Endothelial cell of umbilical vein (primary cell): ENCODE measurements around the gene PKHD1. TPM values are rescaled to one million over a fixed set of nuclear protein-coding genes. Genes with fewer than 3 reads are reported as not detected.
A peak's percentile ranks its signal among the peaks of the same experiment; 100 is the strongest.

Experiments
- BruUV-seq: library from RNA; stranded (reverse); fragments of 400-500 nt; replicated peaks from 2 replicates; lab custom pipeline; 2021; lab: Mats Ljungman, UMichigan
- CTCF ChIA-PET: fragments of 300-600, 350-600 bp; sonication (Branson Sonifier 250); formaldehyde crosslinking; loops from one replicate; lab custom pipeline; 2021; ENCODE audit warnings: antibody characterized with exemption, inconsistent platforms; lab: Charles Lee
- POLR2A ChIA-PET: fragments of 300-600, 350-600 bp; sonication (Branson Sonifier 250); formaldehyde crosslinking; loops from one replicate; lab custom pipeline; 2021; ENCODE audit warnings: antibody characterized with exemption, inconsistent platforms; lab: Charles Lee
- DNase-seq: peaks from one replicate; pipeline ENCODE4 v3.0.0-alpha.2; 2011; ENCODE audit warnings: low read depth, low spot score
- FAIRE-seq: peaks from 2 replicates; lab custom pipeline; 2011; peaks lifted over from hg19 to GRCh38; lab: Jason Lieb, UNC
- H2AFZ ChIP-seq: 2 replicates; pipeline ENCODE4 v1.6.0; 2012; ENCODE audit warnings: low read depth, low read length, control low read depth, inconsistent platforms
- H3K27ac ChIP-seq: 2 replicates; pipeline ENCODE4 v1.5.1; 2011; ENCODE audit warnings: low read depth, mild to moderate bottlenecking, control low read depth, low read length, moderate library complexity; ENCODE audit not compliant: insufficient read depth
- H3K27me3 ChIP-seq, 2 experiments: 2 replicates each; pipeline versions ENCODE4 v1.6.0 to v1.6.1; 2011; ENCODE audit warnings: low read length in 2 of 2, mixed read lengths in 1 of 2; ENCODE audit not compliant: control insufficient read depth in 2 of 2, insufficient read depth in 2 of 2
- H3K36me3 ChIP-seq, 2 experiments: 2 replicates in 1 of 2; 3 replicates in 1 of 2; pipeline ENCODE4 v1.5.1; 2011; ENCODE audit warnings: low read length in 2 of 2, mild to moderate bottlenecking in 1 of 2, moderate library complexity in 1 of 2; ENCODE audit not compliant: control insufficient read depth in 2 of 2, insufficient read depth in 2 of 2; ENCODE audit errors: extremely low read depth in 1 of 2
- H3K4me1 ChIP-seq: 3 replicates; pipeline ENCODE4 v1.5.1; 2011; ENCODE audit warnings: mild to moderate bottlenecking, low read length; ENCODE audit not compliant: control insufficient read depth, insufficient read depth; ENCODE audit errors: extremely low read depth
- H3K4me2 ChIP-seq: 2 replicates; pipeline ENCODE4 v1.6.1; 2011; ENCODE audit warnings: low read length, control low read depth, mixed read lengths; ENCODE audit not compliant: insufficient read depth
- H3K4me3 ChIP-seq, 3 experiments: fragments of 200-600 bp in 1 of 3; sonication (generic), shearing (Covaris generic) in 1 of 3; replicated peaks in 1 of 3; 2 replicates each; pipeline ENCODE4 v1.5.1; 2011 to 2016; ENCODE audit warnings: control low read depth in 3 of 3, low read length in 3 of 3, mild to moderate bottlenecking in 2 of 3, inconsistent platforms in 1 of 3, low read depth in 1 of 3, moderate library complexity in 1 of 3; ENCODE audit not compliant: insufficient read depth in 1 of 3
- H3K79me2 ChIP-seq: 2 replicates; pipeline ENCODE4 v1.6.0; 2012; ENCODE audit warnings: low read length, inconsistent platforms; ENCODE audit not compliant: control insufficient read depth, insufficient read depth
- H3K9ac ChIP-seq: replicated peaks from 2 replicates; pipeline ENCODE3; 2011; ENCODE audit warnings: low read length, control low read depth; ENCODE audit not compliant: insufficient read depth; ENCODE audit errors: extremely low read depth
- H3K9me1 ChIP-seq: replicated peaks from 3 replicates; pipeline ENCODE4 v1.6.0; 2011; ENCODE audit warnings: mild to moderate bottlenecking, low read length; ENCODE audit not compliant: control insufficient read depth, insufficient read depth; ENCODE audit errors: extremely low read depth
- H3K9me3 ChIP-seq: replicated peaks from 2 replicates; pipeline ENCODE4 v1.5.1; 2012; ENCODE audit warnings: low read length, inconsistent platforms; ENCODE audit not compliant: control insufficient read depth, insufficient read depth
- H4K20me1 ChIP-seq: replicated peaks from 2 replicates; pipeline ENCODE3; 2011; ENCODE audit warnings: mild to moderate bottlenecking, low read length; ENCODE audit not compliant: control insufficient read depth, insufficient read depth; ENCODE audit errors: extremely low read depth
- CTCF ChIP-seq, 2 donors: IDR thresholded peaks; 1 replicate in 1 of 2; 2 replicates in 1 of 2; pipeline ENCODE4 v1.5.1; 2011; ENCODE audit warnings: low read length in 2 of 2, mild to moderate bottlenecking in 2 of 2, moderate library complexity in 2 of 2, control low read depth in 1 of 2, inconsistent platforms in 1 of 2, low read depth in 1 of 2; ENCODE audit not compliant: insufficient read depth in 1 of 2; ENCODE audit errors: extremely low read depth in 1 of 2
- POLR2A ChIP-seq: IDR thresholded peaks from 2 replicates; pipeline ENCODE4 v1.6.1; 2012; ENCODE audit warnings: low read depth, mild to moderate bottlenecking, control low read depth, low read length
- dilution Hi-C: fragments of 300-500 bp; cut with MboI; formaldehyde crosslinking; loops from one replicate; pipeline ENCODE4 v1.15.0; 2019; ENCODE audit warnings: low sequenced_read_pairs; ENCODE audit not compliant: extremely low pct_ligation_motif_present
- intact Hi-C: fragments of 100-400 bp; cut with micrococcal nuclease; formaldehyde crosslinking; loops from one replicate; pipeline ENCODE4 v1.10.0; 2022
- polyA plus RNA-seq, 4 experiments: library from polyadenylated mRNA; depleted of rRNA in 3 of 4; stranded (reverse) in 3 of 4; unstranded in 1 of 4; fragments of >200 nt; gene quantifications; 2 replicates each; pipeline versions ENCODE4 v1.2.1 to v1.2.3, GENCODE V29; 2011 to 2012; ENCODE audit warnings: missing spikeins in 1 of 4
- total RNA-seq: library from RNA; stranded (reverse); gene quantifications from 2 replicates; pipeline ENCODE4 v1.2.3, GENCODE V29; 2021

The PKHD1 gene
- total and polyA plus RNA-seq, 2 donors (not counting 3 experiments of a cell fraction or from before 2014, with no cell fraction given): not detected

- dilution Hi-C loops (no loop called here), intact Hi-C loops (no loop called here)
- Histone ChIP-seq H3K36me3 (no peaks in the 10 kb centered on the region), H3K9me1 (no peaks in the 10 kb centered on the region), H4K20me1 (no peaks in the 10 kb centered on the region), H3K4me3 (no peak overlapping the region), H3K9ac (no peak overlapping the region), H3K79me2 (no peaks in the 10 kb centered on the region), H3K27ac (no peak overlapping the region), H3K27me3 (no peaks in the 10 kb centered on the region), H2AFZ (no peak overlapping the region), H3K4me2 (no peak overlapping the region), H3K9me3 (no peaks in the 10 kb centered on the region), H3K4me1 (no peaks in the 10 kb centered on the region)
- FAIRE-seq (peak; percentile 66), DNase-seq (peak; percentile 49)
- TF ChIP-seq POLR2A (no peak), CTCF (IDR thresholded peaks at IDR 0.05; ENCODE audit: extremely low read depth in 1 of 2, insufficient read depth in 1 of 2, low read depth in 1 of 2, low read length in 2 of 2) (peak; percentile 39 to 49)
- ChIA-PET CTCF (interaction anchor here (0.6 to 2.7 kb wide), 37 partner anchors 9 to 1921 kb away, joined by 3 to 29 read pairs (median 4); partner anchors contain the start of genes TFAP2B and TFAP2D), POLR2A (no interaction called here)
- no TSS peak for BruUV-seq
Measured at GRCh38 chr6:52049252-52050050, 38.0 kb downstream of the PKHD1 start.

GRCh38 chr6:52046456-52046855 is 41.0 kb downstream of the PKHD1 start:
- intact Hi-C loops: no loop called here

More at GRCh38 chr6:52046456-52046855, 41.0 kb downstream of the PKHD1 start:
- Histone ChIP-seq H3K36me3 (no peaks in the 10 kb centered on the region), H3K27ac (no peak overlapping the region), H3K4me1 (no peaks in the 10 kb centered on the region), H3K9me1 (no peaks in the 10 kb centered on the region), H3K79me2 (no peaks in the 10 kb centered on the region), H3K27me3 (no peaks in the 10 kb centered on the region), H3K9me3 (no peaks in the 10 kb centered on the region), H2AFZ (no peak overlapping the region), H3K4me2 (no peak overlapping the region), H4K20me1 (no peaks in the 10 kb centered on the region), H3K9ac (no peak overlapping the region), H3K4me3 (no peak overlapping the region)
- no TSS peak for BruUV-seq
- ChIA-PET CTCF (interaction anchor here (1.0 kb wide), 1 partner anchor 1231 kb away, joined by 4 read pairs; no protein-coding TSS in a partner anchor), POLR2A (no interaction called here)
- FAIRE-seq (no peak), DNase-seq (no peak)
- dilution Hi-C loops: no loop called here
- no peak for TF ChIP-seq CTCF (IDR thresholded peaks at IDR 0.05; ENCODE audit: extremely low read depth in 1 of 2, insufficient read depth in 1 of 2, low read depth in 1 of 2, low read length in 2 of 2)
